Activated T-cell treated with anti-CD3 and anti-CD28 coated beads for 1 hour (primary cell): Measurements from ENCODE around the gene OPCML.

ENCODE experiments used
- DNase-seq: peaks from one replicate; pipeline ENCODE4 v3.0.0-alpha.2; 2020; ENCODE audit warnings: low read depth

The OPCML gene

GRCh38 chr11:133291780-133292179, 240.5 kb downstream of the OPCML start:
- DNase-seq = no peak

GRCh38 chr11:133285359-133285758, 246.9 kb downstream of the OPCML start:
- DNase-seq = no peak

- no peak for DNase-seq
Measured at GRCh38 chr11:133284156-133284555, 248.1 kb downstream of the OPCML start.

- DNase-seq = no peak
Measured at GRCh38 chr11:133277886-133278285, 254.4 kb downstream of the OPCML start.

GRCh38 chr11:133271871-133272776, 260.2 kb downstream of the OPCML start:
- no peak for DNase-seq

GRCh38 chr11:133271206-133271605, 261.1 kb downstream of the OPCML start:
- DNase-seq = no peak

GRCh38 chr11:133269267-133269666, 263.0 kb downstream of the OPCML start:
- no peak for DNase-seq

- no peak for DNase-seq
Measured at GRCh38 chr11:133266986-133267385, 265.3 kb downstream of the OPCML start.

- no peak for DNase-seq
Measured at GRCh38 chr11:133265530-133266035, 266.7 kb downstream of the OPCML start.

GRCh38 chr11:133263332-133263731, 269.0 kb downstream of the OPCML start:
- DNase-seq = no peak

- DNase-seq = no peak
Measured at GRCh38 chr11:133258751-133259150, 273.6 kb downstream of the OPCML start.

- DNase-seq = no peak
Measured at GRCh38 chr11:133254601-133255000, 277.7 kb downstream of the OPCML start.

GRCh38 chr11:133253570-133253969, 278.7 kb downstream of the OPCML start:
- no peak for DNase-seq

- no peak for DNase-seq
Measured at GRCh38 chr11:133251841-133252240, 280.5 kb downstream of the OPCML start.

GRCh38 chr11:133249530-133249929, 282.8 kb downstream of the OPCML start:
- no peak for DNase-seq

GRCh38 chr11:133249065-133249464, 283.2 kb downstream of the OPCML start:
- no peak for DNase-seq

- DNase-seq = no peak
Measured at GRCh38 chr11:133243832-133244231, 288.5 kb downstream of the OPCML start.

GRCh38 chr11:133240908-133241655, 291.2 kb downstream of the OPCML start:
- no peak for DNase-seq

GRCh38 chr11:133239575-133239974, 292.7 kb downstream of the OPCML start:
- DNase-seq = no peak

- no peak for DNase-seq
Measured at GRCh38 chr11:133238495-133238894, 293.8 kb downstream of the OPCML start.

GRCh38 chr11:133238027-133238426, 294.3 kb downstream of the OPCML start:
- no peak for DNase-seq

- no peak for DNase-seq
Measured at GRCh38 chr11:133235381-133235780, 296.9 kb downstream of the OPCML start.

- no peak for DNase-seq
Measured at GRCh38 chr11:133234883-133235282, 297.4 kb downstream of the OPCML start.
